Keratinocyte (primary cell): ENCODE results near the gene CHML. TPM values are rescaled to one million over a fixed set of nuclear protein-coding genes. Genes with fewer than 3 reads are reported as not detected.

Experiments used
- DNase-seq: peaks from one replicate; pipeline ENCODE4 v3.0.0-alpha.2; 2011; ENCODE audit warnings: low read depth, missing footprints, low spot score
- FAIRE-seq: peaks from 2 replicates; lab custom pipeline; 2011; peaks lifted over from hg19 to GRCh38; lab: Jason Lieb, UNC
- H2AFZ ChIP-seq: 2 replicates; pipeline ENCODE4 v1.6.0; 2012; ENCODE audit warnings: low read length, control low read depth, inconsistent platforms; ENCODE audit not compliant: control insufficient read depth
- H3K27ac ChIP-seq: 2 replicates; pipeline ENCODE4 v1.5.1; 2011; ENCODE audit warnings: low read length; ENCODE audit not compliant: control insufficient read depth, insufficient read depth
- H3K27me3 ChIP-seq: 3 replicates; pipeline ENCODE4 v1.6.0; 2011; ENCODE audit warnings: low read length; ENCODE audit not compliant: control insufficient read depth, insufficient read depth; ENCODE audit errors: extremely low read depth
- H3K36me3 ChIP-seq, 2 experiments: 2 replicates in 1 of 2; 3 replicates in 1 of 2; pipeline ENCODE4 v1.5.1; 2011; ENCODE audit warnings: low read length in 2 of 2, mild to moderate bottlenecking in 1 of 2; ENCODE audit not compliant: control insufficient read depth in 2 of 2, insufficient read depth in 2 of 2; ENCODE audit errors: extremely low read depth in 1 of 2
- H3K4me1 ChIP-seq: 3 replicates; pipeline ENCODE4 v1.5.1; 2011; ENCODE audit warnings: low read length; ENCODE audit not compliant: control insufficient read depth, insufficient read depth; ENCODE audit errors: extremely low read depth
- H3K4me2 ChIP-seq: 3 replicates; pipeline ENCODE4 v1.6.0; 2011; ENCODE audit warnings: low read depth, low read length; ENCODE audit not compliant: control insufficient read depth, insufficient read depth; ENCODE audit errors: extremely low read depth
- H3K4me3 ChIP-seq, 3 experiments: fragments of 200-600 bp in 1 of 3; sonication (generic) in 1 of 3; 2 replicates in 2 of 3; 3 replicates in 1 of 3; pipeline ENCODE4 v1.5.1; 2011 to 2016; ENCODE audit warnings: low read length in 3 of 3, mild to moderate bottlenecking in 3 of 3, control low read depth in 2 of 3, inconsistent platforms in 1 of 3, low read depth in 1 of 3, mixed read lengths in 1 of 3, mixed run types in 1 of 3, moderate library complexity in 1 of 3; ENCODE audit not compliant: control insufficient read depth in 2 of 3, insufficient read depth in 2 of 3; ENCODE audit errors: extremely low read depth in 1 of 3
- H3K79me2 ChIP-seq: 2 replicates; pipeline ENCODE4 v1.6.0; 2012; ENCODE audit warnings: low read length; ENCODE audit not compliant: control insufficient read depth, insufficient read depth
- H3K9ac ChIP-seq: 3 replicates; pipeline ENCODE4 v1.6.0; 2011; ENCODE audit warnings: low read length; ENCODE audit not compliant: control insufficient read depth, insufficient read depth; ENCODE audit errors: extremely low read depth
- H3K9me1 ChIP-seq: 3 replicates; pipeline ENCODE4 v1.6.0; 2011; ENCODE audit warnings: low read length; ENCODE audit not compliant: control insufficient read depth, insufficient read depth; ENCODE audit errors: extremely low read depth
- H3K9me3 ChIP-seq: 2 replicates; pipeline ENCODE4 v1.5.1; 2012; ENCODE audit warnings: low read depth, low read length; ENCODE audit not compliant: control insufficient read depth
- H4K20me1 ChIP-seq: 3 replicates; pipeline ENCODE4 v1.6.0; 2011; ENCODE audit warnings: low read length; ENCODE audit not compliant: control insufficient read depth, insufficient read depth; ENCODE audit errors: extremely low read depth
- EZH2 ChIP-seq: IDR thresholded peaks from one replicate; pipeline ENCODE4 v1.6.1; 2012; ENCODE audit warnings: inconsistent platforms, mild to moderate bottlenecking, low read length, moderate library complexity
- dilution Hi-C: fragments of 300-500 bp; cut with MboI; formaldehyde crosslinking; loops from one replicate; pipeline ENCODE4 v1.7.0; 2020; ENCODE audit warnings: low sequenced_read_pairs; ENCODE audit not compliant: extremely low pct_ligation_motif_present
- polyA plus RNA-seq, 5 experiments: library from polyadenylated mRNA; depleted of rRNA in 3 of 5; stranded (reverse) in 3 of 5; stranded (forward) in 1 of 5; unstranded in 1 of 5; fragments of >200 nt; gene quantifications; 1 replicate in 1 of 5; 2 replicates in 3 of 5; 3 replicates in 1 of 5; pipeline versions ENCODE4 v1.2.1 to v1.2.3, GENCODE V29; 2011 to 2012; ENCODE audit warnings: missing spikeins in 2 of 5, low read depth in 1 of 5, low replicate concordance in 1 of 5
- TF ChIP-seq, protein P1 (sequence below), 3 experiments: IDR thresholded peaks in 1 of 3; conservative IDR thresholded peaks in 1 of 3; optimal IDR thresholded peaks in 1 of 3; 2 replicates in 2 of 3; 3 replicates in 1 of 3; pipeline versions ENCODE3 to v1.5.1; 2011; ENCODE audit warnings: low read length in 3 of 3, mild to moderate bottlenecking in 3 of 3, moderate library complexity in 2 of 3, control low read depth in 1 of 3, inconsistent platforms in 1 of 3; ENCODE audit not compliant: insufficient read depth in 2 of 3; ENCODE audit errors: extremely low read depth in 1 of 3

Gene CHML
- polyA plus RNA-seq, 1 donor (not counting 4 experiments of a cell fraction or from before 2014, with no cell fraction given): 8.3 TPM

DNA sequence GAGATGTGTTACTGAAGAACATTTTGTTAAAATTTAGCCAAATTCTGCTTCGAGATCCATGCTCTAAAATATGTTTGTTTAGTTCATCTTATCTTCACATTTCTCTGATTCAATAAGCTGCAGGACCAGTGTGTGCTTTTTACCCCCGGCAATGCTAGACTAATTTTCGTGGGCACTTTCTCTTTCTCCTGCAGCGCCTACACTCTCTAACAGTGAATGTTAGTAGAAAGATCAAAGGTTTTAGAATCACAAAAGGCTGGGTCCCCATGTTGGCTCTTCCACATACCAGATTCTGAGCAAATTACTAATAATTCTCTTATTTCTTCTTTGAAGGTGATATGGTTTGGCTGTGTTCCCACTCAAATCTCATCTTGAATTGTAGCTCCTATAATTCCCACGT is 8.5 kb downstream of the CHML start:
- FAIRE-seq: no peak

DNA sequence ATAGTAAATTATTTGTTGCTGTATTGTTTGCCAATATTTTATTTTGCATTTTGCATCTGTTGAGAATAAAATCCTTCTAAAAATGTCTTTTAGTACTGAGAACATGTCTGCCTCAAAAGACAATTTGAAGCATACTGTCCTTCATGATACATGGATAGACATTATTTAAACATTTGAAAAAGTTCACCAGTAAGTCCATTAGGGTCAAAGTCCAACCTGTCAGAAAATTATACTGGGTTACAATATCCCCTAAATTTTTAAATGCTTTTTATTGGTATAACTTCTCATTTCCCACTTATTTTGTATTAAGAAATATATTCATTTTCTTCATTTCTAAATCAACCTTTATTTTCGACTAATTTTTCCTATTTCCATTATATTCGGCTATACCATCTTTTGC is 9.3 kb downstream of the CHML start:
- Histone ChIP-seq H3K9me1 (no peaks in the 10 kb centered on the region), H2AFZ (no peak overlapping the region), H3K4me3 (no peak overlapping the region), H3K4me2 (no peak overlapping the region), H3K9ac (no peak overlapping the region), H3K27me3 (no peaks in the 10 kb centered on the region), H3K9me3 (no peaks in the 10 kb centered on the region), H3K4me1 (peaks cover 4% of the 10 kb centered on the region), H3K79me2 (peaks cover 31% of the 10 kb centered on the region), H4K20me1 (no peaks in the 10 kb centered on the region), H3K36me3 (peaks cover 1 to 15% of the 10 kb centered on the region in 2 experiments), H3K27ac (no peak overlapping the region)
- DNase-seq (no peak), FAIRE-seq (no peak)
- dilution Hi-C loops: no loop called here
- TF ChIP-seq, protein P1, sequence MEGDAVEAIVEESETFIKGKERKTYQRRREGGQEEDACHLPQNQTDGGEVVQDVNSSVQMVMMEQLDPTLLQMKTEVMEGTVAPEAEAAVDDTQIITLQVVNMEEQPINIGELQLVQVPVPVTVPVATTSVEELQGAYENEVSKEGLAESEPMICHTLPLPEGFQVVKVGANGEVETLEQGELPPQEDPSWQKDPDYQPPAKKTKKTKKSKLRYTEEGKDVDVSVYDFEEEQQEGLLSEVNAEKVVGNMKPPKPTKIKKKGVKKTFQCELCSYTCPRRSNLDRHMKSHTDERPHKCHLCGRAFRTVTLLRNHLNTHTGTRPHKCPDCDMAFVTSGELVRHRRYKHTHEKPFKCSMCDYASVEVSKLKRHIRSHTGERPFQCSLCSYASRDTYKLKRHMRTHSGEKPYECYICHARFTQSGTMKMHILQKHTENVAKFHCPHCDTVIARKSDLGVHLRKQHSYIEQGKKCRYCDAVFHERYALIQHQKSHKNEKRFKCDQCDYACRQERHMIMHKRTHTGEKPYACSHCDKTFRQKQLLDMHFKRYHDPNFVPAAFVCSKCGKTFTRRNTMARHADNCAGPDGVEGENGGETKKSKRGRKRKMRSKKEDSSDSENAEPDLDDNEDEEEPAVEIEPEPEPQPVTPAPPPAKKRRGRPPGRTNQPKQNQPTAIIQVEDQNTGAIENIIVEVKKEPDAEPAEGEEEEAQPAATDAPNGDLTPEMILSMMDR (optimal IDR thresholded peaks at IDR 0.05 in 1 of 3, IDR thresholded peaks at IDR 0.05 in 1 of 3, conservative IDR thresholded peaks at IDR 0.05 in 1 of 3; ENCODE audit: extremely low read depth in 1 of 3, insufficient read depth in 2 of 3, low read length in 3 of 3): no peak
- no peak for TF ChIP-seq EZH2

More for the DNA sequence above, 8.5 kb downstream of the CHML start:
- DNase-seq: no peak
- Histone ChIP-seq H4K20me1 (no peaks in the 10 kb centered on the region), H3K4me2 (no peak overlapping the region), H3K4me3 (no peak overlapping the region), H3K27me3 (no peaks in the 10 kb centered on the region), H3K9ac (no peak overlapping the region), H3K36me3 (peaks cover 1 to 15% of the 10 kb centered on the region in 2 experiments), H3K27ac (no peak overlapping the region), H3K79me2 (peaks cover 36% of the 10 kb centered on the region), H3K9me1 (no peaks in the 10 kb centered on the region), H2AFZ (no peak overlapping the region), H3K9me3 (no peaks in the 10 kb centered on the region), H3K4me1 (peaks cover 6% of the 10 kb centered on the region)
- dilution Hi-C loops: no loop called here
- TF ChIP-seq, protein P1 (optimal IDR thresholded peaks at IDR 0.05 in 1 of 3, IDR thresholded peaks at IDR 0.05 in 1 of 3, conservative IDR thresholded peaks at IDR 0.05 in 1 of 3; ENCODE audit: extremely low read depth in 1 of 3, insufficient read depth in 2 of 3, low read length in 3 of 3): no peak
- TF ChIP-seq EZH2: no peak
